Cerebellar nuclear complex (tissue), 1 donor: Measurements from ENCODE around the gene CCDC142.
"Not testable (repeated sequence)": the region's sequence is repeated elsewhere in the genome, so short reads cannot be mapped to it uniquely, and the experiment has no call there.

Experiments used
- DNase-seq, 2 experiments: peaks; one replicate each; lab custom pipeline; 2025; lab: John Stamatoyannopoulos, UW

CCDC142 gene

DNA sequence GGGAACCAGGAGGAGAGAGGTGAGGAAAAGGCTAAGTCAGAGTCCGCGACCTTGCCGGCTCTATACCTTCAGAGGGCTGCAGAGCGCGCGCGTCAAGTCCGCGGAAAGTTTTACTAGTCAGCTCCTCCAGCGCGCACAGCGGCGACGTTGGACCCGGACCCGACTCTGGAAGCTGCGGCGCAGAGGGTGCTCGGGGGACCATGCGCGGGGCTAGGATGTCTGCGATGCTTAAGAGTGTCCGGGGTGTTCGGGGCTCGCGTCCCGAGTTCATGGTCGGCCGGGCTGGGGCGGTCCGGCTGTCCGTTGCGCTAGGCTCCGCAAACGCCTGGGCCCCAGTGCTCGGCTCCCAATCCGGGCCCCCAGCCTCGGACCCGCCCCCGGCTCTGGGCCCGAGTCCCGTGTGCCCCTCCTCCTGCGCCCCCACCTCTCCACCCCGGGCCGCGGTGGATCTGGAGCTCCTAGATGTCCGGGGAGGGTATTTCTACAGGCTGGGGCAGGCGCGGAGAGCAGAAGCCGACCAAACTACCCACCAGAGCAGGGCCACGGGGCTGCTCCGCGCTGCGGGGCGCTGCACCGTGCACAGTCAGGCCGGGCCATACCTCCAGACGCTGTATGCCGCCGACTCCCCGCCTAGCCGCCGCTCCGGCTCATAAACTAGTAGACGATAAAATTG lies 16.6 kb upstream of the CCDC142 start, which contains the start of gene LBX2:
TSS of gene LBX2 (minus strand) at position 337 of the 673 bp plus-strand sequence. CDS start at position 271, 66 bp downstream.
- DNase-seq = no peak

DNA sequence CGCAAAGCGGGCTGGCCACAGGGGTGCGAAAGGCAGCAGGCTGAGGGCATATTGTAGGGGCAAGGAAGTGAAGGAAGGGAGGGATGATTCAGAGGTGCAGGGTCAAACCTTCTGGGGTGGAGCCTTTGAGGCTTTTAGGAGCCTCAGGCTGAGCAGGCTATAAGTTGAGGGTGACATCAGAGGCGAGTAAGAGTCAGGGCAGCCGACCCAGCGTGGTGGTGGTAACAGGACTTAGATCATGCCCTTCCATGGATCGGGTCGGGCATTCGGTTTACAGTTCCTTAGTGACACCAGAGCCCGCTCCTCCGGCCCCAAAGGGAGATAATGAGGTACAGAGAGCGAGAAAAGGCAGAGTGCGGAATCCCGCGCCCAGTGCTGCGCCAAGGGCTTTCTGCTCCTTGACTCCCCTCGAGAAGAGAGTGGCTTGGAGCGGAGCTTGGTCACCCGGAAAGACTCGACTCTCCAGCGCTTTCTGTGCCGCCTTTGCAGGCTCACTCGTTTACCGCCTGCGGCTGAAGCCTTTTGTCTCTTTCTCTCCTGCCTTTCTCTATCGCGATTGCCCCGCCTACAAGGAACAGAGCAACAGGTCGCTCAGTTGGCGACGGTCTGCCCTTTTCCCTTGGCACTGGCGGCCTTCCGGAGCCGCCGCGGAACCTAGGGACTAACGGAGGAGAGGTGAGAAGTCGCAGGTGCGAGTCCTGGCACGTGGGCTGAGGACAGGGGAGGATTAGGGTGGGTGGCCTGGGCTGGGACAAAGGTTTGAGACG lies 15.9 kb upstream of the CCDC142 start:
- no peak for DNase-seq

DNA sequence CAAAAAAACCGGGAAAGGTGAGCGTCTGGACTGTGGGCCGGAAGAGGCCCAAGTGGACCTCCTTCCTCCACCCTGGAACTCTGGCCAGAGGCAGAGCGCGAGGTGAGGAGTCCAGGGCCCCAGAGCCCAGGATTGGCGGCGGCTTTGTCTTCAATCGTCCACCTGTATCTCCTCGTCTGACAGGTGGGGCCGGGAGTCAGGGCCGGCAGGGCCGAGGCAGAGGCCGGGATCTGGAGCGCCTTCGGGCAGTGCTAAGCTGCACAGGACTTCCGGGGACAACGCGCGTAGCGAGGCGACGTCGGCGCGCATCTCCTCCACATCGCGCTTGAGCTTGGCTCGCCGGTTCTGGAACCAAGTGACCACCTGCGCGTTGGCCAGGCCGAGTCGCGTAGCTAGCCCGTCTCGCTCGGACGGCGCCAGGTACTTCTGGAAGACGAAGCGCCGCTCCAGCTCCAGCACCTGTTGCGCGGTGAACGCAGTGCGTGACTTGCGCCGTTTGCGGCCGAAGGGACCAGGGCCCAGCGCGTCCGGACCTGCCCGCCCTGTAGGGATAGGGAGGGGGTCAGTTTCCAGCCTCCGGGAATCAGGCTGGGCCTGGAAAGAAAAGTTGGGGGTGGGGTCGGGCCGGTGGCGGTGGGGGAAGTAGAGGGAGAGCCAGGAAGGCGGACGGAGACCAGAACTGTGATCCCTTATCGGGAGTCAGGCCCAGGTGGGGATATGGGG lies 15.1 kb upstream of the CCDC142 start:
- DNase-seq = no peak

DNA sequence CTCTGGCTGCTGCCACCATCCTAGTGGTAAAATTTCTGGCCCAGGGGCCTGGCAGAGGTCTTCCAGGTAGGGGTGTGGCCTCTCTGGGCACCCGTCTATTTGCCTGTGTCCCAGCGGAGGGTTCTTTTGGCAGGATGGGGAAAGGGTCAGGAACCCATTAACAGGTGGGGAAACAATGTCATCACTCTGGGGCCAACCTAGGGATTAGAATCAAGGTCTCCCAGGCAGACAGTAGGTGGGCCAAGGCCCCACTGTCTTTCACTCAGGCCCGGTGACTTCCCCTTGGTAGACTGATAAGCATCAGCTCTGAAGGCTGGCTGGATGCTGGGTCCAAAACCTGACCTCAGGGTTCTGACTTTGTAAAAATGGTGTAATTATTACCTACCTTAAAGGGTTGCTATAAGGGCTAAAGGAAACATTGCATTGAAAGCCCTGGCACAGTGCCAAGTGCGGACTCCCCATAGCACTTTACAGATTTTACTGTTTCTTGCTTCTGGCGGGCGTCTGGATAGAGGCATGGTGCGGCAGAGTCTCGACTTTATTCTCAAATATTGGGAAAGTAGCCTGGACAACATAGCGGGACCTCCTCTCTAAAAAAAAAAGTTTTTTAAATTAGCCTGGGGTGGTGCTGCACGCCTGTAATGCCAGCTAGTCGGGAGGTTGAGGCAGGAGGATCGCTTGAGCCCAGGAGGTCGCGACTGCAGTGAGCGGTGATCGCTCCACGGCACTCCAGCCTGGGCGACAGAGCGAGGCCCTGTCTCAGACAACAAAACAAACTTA lies 14.4 kb upstream of the CCDC142 start:
- DNase-seq = no peak

DNA sequence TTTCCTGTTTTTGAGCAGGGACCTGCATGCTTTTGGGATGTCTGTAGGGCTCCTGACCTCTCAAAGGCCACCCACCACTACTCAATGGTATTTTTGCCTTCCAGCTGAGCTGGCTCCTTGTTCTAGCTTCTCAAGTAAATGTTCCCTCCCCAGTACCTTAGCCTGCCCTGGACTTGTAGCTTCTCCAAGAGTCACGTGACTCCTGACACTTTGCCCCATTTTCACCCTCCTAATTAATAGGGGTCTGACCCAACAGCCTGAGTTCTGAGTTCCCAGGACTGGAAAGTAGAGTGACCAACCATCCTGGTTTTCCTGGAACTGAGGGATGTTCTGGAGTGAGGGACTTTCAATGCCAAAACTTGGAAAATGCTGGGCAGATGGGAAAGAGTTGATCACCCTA lies 12.6 kb upstream of the CCDC142 start:
- no peak for DNase-seq

DNA sequence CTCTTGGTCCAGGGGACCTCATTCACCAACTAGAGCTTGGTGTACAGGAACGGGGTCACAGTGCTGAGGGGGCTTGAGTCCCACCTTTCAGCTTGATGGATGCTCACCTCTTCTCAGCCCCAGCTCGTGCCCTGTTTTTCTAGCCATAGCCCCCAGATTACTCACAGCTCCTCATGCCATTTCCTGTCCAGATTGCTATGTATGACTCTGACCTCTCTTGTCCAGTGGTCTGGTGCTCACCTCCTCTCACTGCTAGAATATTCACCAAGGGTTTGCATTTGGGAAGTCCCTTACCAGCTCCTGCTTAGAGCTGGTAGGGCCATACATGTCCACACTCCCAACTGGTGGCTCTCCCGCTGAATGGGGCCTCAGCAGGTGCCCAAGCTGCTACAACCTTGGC lies 10.7 kb upstream of the CCDC142 start:
- DNase-seq = no peak

DNA sequence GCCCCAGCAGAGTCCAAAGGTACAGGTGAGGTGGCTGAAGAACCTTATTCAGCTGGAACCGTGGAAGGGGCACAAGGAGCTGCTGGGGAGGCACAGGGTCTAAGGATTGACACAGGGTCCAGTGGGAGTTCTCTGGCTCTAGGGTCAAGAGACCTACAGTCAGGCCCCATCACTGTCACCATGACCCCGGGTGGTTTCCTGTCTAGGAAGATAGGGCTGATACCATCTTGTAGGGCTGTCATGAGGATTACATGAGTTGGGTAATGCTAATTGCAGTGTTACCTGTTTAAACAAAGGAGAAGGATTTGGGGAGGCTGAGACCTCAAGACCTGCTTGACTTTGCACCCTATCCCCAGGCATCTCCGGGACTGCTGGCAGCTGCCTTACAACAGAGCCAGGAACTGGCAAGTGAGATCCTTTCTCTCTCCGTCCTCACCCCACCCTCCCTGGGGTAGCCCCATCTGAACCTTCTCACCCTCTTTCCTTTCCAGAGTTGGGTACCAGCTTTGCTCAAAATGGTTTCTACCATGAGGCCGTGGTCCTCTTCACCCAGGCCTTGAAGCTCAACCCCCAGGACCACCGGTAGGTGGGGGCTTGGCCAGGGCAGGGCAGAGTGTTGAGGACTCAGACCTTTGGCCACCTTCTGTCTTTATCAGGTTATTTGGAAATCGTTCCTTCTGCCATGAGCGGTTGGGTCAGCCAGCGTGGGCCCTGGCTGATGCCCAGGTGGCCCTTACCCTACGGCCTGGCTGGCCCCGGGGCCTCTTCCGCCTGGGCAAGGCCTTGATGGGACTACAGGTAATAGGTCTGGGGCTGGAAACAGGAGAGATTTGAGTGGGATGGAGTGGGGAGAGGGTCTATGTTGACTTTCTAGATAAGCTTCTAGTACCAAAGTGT lies 9.1 kb upstream of the CCDC142 start:
- DNase-seq = no peak

DNA sequence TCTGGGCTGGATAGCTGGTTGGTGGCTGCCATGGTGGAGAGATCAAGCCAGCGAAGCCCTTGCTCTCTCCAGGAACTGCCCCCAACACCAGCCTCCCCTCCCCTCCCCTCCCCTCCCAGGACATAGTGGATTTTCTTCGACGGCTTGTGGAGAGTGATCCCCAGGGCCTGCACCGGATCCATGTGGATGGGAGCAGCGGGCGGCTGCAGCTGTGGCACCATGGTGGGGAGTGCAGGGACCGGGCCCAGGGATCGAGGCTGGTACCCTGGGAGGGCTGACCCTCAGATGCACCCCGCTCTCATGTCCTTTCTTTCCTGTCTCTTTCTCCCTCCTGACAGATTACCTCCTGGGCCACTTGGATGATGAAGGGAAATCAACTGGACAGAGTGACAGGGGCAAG lies 7.1 kb upstream of the CCDC142 start:
- DNase-seq = no peak

DNA sequence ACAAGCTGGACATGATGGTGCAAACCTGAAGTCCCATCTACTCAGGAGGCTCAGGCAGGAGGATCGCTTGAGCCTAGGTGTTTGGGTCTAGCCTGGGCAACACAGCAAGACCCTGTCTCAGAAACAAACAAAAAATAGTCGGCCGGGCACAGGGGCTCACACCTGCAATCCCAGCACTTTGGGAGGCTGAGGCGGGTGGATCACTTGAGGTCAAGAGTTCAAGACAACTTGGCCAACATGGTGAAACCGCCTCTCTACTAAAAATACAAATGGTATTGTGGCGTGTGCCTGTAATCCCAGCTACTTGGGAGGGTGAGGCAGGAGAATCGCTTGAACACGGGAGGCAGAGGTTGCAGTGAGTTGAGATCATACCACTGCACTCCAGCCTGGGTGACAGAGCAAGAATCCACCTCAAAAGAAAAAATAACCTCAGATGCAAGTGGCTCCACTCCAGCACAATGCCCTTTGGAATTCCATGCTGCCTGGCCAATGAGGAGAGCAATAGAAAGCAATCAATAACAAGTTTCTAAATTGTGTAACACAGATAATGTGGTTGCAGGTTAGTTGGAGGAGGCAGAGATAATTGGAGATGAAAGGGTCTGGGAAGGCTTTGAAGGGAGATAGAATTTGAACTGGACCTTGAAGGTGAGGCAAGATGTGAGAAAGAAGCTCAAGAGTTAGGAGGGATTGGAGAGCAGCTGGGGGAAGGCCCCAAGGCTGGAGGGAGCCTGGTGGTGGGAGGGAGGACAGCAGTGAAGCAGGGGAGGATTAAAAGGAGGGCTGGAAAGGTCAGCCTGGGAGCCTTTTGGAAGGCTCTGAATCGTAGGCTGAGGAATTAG lies 6.1 kb upstream of the CCDC142 start:
- no peak for DNase-seq

DNA sequence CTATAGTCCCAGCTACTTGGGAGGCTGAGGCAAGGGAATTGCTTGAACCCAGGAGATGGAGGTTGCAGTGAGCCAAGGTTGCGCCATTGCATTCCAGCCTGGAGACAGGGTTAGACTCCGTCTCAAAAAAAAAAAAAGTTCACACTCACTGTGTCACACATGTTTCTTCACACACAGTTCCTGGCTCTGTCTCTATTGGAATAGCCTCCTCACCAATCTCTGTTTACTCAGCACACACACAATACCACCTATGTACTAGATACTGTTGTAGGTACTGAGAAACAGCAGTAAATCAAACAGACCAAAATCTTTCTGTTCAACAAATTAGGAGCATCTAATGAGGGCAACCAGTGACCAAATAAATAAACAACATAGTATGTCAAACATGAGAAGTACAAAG lies 3.3 kb upstream of the CCDC142 start:
- DNase-seq = no peak

DNA sequence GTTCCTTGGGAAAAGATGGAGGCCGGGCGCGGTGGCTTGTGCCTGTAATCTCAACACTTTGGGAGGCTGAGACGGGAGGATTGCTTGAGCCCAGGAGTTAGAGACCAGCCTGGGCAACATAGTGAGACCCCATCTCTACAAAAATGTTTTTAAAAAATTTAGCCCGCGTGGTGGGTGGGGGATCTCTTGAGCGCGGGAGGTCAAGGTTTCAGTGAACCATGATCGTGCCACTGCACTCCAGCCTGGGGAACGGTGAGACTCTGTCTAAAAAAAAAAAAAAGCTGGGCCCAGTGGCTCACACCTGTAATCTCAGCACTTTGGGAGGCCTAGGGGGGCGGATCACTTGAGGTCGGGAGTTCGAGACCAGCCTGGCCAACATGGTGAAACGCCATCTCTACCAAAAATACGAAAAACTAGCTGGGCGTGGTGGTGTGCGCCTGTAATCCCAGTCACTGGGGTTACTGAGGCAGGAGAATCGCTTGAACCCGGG lies 922 bp upstream of the CCDC142 start:
- DNase-seq = not testable (repeated sequence)

DNA sequence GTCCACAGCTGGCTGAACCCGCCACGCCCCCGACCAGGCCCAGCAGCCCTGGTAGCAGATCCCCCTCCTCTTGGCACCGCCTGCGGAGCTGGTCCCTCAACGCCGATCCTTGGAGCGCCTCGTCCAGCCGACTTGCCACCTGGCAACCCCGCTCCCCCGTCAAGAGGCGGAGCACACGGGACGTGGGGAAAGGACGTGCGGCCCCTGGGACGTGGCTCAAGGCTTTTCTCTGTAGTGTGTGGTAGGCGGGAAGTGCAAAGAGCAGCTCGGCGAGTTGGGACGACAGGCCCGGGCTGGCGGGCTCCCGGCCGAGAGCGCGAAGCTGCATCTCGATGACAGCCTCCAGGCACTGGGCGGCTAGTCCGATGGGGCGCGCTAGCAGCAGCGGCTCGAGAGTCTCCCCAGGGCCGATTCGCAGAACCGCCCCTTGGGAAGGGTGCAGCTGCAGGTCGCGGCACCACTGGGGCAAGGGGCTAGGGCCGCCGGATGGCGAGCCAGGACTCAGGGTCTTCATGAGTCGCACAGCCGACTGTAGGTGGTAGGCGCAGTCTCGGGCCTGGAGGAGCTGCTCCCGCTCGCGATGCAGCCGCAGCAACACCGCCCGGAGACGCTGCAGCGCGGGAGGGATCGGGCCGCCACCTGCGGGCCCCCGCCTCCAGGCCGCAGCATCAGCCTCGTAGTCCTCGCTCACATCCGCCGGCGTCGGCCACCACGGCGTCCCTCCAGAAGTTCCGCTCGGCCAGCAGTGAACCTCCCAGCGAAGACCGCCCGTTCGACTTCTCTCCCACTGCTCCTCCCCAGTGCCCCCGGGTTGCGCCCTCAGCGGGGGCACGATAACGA lies 617 bp downstream of the CCDC142 start:
- DNase-seq = no peak

DNA sequence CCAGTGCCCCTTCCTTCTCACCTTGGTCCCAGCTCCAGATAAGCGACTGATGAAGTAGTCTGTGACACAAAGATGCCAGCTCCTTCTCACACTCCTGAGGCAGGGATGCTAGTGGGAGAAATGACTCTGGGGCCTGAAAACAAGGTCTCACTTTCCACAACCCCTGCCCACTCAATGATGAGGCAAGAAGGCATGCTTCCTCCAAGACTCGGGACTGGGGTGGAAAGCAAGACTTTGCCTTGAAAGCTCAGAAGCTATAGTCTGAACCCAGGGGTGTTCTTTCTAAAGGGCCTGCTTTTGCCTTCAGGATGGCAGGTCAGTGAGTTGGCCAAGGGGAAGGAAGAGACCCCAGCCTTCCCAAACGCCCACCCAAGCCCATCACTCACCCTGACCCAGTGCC lies 1.4 kb downstream of the CCDC142 start:
- no peak for DNase-seq

DNA sequence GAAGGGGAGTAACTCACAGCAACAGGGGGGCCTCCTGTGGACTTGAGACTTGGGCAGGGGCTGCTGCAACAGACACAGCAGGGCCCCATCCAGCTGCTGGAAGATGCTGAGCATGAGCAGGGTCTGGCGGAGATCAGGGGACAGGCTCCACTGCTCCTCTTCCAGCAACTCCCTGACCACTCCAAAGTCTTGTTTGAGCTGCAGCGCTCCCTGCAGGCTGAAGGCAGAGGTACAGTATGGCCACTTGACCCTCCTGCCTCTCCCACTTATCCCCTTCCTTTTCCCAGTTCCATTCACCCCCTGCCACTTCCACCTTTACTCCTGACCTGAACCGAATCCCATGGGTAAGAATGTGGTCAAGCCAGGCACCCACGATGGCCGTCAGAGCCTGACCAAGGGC lies 7.9 kb downstream of the CCDC142 start:
- no peak for DNase-seq

DNA sequence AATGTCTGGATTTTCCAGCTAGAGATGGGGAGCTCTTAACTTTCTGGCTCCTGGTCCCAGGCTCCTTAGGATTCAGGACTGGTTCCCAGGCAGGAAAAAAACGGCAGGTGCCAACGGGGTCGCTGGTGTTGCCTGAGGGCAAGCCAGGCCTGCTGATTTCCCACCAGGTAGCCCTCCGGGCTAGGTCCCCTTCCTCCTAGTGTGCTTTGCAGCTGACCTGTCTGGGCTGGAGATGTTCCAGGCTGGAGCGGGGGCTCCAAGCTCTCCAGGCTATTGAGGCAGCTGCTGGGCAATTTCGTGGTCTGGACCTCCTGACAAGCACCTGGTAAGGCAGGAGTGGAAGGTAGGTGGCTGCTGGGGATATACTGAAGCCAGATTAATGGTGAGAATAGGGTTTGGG lies 8.3 kb downstream of the CCDC142 start:
- no peak for DNase-seq

DNA sequence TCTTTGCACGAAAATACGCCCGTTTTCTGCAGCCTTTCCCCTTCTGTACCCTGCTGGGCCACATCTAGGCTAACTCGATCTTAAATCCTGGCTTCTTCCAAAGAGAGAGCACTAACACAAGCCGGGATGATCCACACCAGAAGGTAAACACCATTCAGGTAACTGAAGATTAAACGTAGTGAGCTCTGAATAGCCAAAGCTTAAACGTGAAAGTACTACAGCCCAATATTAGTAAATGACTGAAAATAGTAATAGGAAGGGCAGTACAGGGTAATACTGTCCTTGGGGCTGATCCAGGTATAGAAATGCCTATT lies 9.9 kb downstream of the CCDC142 start:
- no peak for DNase-seq

DNA sequence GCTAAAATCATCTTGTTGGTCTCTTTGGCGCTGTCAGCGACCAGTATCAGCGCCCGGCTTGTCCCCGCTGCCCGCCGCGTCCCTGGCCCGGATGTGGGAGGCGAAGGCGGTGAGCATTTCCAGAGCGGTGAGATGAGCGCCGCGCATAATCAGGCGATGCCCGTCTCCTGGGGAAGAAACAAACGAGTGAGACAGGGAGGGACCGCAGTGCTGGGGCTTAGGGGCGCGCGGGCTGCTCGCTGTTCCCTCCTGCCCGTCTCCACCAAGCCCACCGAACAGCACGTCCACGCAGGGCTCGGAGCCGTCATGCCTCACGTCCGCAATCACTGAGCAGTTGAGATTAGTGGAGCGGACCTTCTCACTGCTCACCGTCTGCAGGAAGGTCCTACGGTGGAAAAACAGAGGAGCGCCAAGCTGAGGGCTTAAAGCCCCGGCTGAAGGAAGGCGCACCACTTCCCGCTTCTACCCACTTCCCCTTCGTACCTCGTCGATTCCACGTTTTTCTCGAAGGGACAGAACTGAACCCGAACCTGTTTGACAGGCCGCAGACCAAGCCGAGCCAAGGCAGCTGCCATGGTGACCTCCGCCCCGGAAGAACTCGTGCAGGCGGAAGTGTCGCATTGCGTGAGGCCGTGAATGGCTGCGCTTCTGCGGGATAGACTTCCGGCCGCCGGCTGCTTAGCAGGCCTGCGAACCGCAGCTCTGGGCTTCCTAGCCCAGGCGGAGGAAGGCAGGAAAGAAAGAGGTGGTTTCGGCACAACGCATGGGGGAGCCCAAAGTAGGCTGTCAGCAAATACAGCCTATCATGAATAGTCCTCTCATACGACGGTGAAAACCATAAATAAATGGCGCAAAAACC lies 10.5 kb downstream of the CCDC142 start, which contains the start of gene MRPL53:
TSS of gene MRPL53 (minus strand) at position 595 of the 859 bp plus-strand sequence. CDS start at position 575, 20 bp downstream.
- peak; percentile 6 to 78 for DNase-seq
